AG04449 (cell line): ENCODE data around the gene SETBP1.

Source experiments
- CTCF ChIA-PET: fragments of 350-600 bp; formaldehyde crosslinking; extraction: SDS; loops from one replicate; lab custom pipeline; 2021; ENCODE audit warnings: antibody characterized with exemption; lab: Yijun Ruan, JAX
- POLR2A ChIA-PET: fragments of 400-600, 350-600 bp; formaldehyde crosslinking; extraction: SDS; loops from one replicate; lab custom pipeline; 2020; ENCODE audit warnings: antibody characterized with exemption, inconsistent platforms; lab: Yijun Ruan, JAX
- DNase-seq: peaks from one replicate; pipeline ENCODE4 v3.0.0-alpha.2; 2010; ENCODE audit warnings: low read depth, low spot score
- H3K4me3 ChIP-seq: 2 replicates; pipeline ENCODE4 v1.5.1; 2011; ENCODE audit warnings: low read depth, mild to moderate bottlenecking, control low read depth, low read length
- TF ChIP-seq, protein P1 (sequence below): IDR thresholded peaks from one replicate; pipeline ENCODE4 v1.5.1; 2011; ENCODE audit warnings: mild to moderate bottlenecking, moderate library complexity, low read length, control low read depth, inconsistent platforms; ENCODE audit not compliant: insufficient read depth; ENCODE audit errors: missing control alignments

SETBP1 gene

DNA sequence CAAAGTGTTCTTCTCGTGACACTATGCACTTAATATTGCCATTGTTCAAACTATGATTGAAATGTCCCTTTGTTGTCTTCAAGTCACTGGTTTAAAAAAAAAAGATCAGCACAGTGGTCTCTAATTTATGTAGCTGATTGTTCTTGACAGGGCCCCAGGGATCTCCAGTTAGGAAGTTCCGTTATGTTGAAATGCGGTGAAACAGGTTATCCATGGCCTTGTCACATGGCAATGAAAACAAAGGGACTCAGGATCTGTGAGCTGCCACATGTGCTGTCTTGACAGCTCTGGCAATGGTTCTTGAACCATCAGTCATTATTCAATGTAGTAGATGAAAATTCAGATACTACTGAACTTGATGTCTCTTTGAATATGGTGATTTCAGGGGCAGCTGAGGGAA is 147.4 kb downstream of the SETBP1 start:
- H3K4me3 ChIP-seq = no peak overlapping the region
- CTCF ChIA-PET = interaction anchor here (1.1 kb wide), 1 partner anchor 149 kb away, joined by 3 read pairs; no protein-coding TSS in a partner anchor
- no peak for DNase-seq
- POLR2A ChIA-PET = no interaction called here
- TF ChIP-seq, protein P1, sequence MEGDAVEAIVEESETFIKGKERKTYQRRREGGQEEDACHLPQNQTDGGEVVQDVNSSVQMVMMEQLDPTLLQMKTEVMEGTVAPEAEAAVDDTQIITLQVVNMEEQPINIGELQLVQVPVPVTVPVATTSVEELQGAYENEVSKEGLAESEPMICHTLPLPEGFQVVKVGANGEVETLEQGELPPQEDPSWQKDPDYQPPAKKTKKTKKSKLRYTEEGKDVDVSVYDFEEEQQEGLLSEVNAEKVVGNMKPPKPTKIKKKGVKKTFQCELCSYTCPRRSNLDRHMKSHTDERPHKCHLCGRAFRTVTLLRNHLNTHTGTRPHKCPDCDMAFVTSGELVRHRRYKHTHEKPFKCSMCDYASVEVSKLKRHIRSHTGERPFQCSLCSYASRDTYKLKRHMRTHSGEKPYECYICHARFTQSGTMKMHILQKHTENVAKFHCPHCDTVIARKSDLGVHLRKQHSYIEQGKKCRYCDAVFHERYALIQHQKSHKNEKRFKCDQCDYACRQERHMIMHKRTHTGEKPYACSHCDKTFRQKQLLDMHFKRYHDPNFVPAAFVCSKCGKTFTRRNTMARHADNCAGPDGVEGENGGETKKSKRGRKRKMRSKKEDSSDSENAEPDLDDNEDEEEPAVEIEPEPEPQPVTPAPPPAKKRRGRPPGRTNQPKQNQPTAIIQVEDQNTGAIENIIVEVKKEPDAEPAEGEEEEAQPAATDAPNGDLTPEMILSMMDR = no peak

- TF ChIP-seq, protein P1 = no peak
- POLR2A ChIA-PET = no interaction called here
Measured at GRCh38 chr18:44830581-44830980, 149.9 kb downstream of the SETBP1 start.

DNA sequence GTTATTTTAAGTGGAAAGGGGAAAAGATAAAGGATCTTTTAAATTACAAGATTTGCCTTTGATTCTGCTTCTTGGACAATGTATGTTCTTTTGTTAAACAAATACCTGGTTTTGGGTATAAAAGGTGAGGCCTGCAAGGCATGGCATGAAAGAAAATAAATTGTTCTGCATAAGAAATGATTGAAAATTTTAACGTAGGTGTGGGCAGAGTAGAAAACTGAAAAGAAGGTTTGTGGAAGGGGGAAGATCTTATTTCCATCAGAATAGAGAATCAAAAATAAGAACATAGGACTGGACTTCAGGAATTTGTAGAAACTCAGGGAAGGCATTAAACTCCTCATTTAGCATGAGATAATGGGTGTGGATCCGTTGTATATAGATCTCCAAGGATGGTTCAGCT is 153.1 kb downstream of the SETBP1 start:
- TF ChIP-seq, protein P1 = no peak
- CTCF ChIA-PET = no interaction called here
- no peak overlapping the region for H3K4me3 ChIP-seq
- POLR2A ChIA-PET = no interaction called here
- DNase-seq = no peak

More at GRCh38 chr18:44830581-44830980, 149.9 kb downstream of the SETBP1 start:
- DNase-seq = no peak
- CTCF ChIA-PET = no interaction called here
- H3K4me3 ChIP-seq = no peak overlapping the region

- TF ChIP-seq, protein P1 = no peak
- H3K4me3 ChIP-seq = no peak overlapping the region
- ChIA-PET CTCF (no interaction called here), POLR2A (no interaction called here)
- no peak for DNase-seq
Measured at GRCh38 chr18:44834867-44835469, 154.3 kb downstream of the SETBP1 start.

DNA sequence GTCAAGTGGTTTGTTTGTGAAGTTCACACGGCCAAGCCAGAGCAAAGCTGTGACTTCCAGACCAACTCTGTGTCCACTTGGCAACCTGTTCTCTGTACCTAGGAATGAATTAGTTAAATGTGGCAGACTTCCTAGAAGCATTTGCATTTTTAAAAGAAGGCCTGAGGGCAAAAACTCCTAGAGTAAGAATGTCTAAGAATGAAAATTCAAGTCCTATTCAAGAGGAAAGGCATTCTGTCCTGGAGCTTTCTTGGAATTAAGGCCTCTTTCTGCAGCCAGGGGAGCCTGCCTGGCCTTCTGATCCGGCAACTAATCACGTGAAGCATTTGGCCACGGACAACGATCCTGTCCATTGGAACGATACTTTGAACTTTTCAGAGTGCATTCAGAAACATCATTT is 155.0 kb downstream of the SETBP1 start:
- CTCF ChIA-PET = no interaction called here

DNA sequence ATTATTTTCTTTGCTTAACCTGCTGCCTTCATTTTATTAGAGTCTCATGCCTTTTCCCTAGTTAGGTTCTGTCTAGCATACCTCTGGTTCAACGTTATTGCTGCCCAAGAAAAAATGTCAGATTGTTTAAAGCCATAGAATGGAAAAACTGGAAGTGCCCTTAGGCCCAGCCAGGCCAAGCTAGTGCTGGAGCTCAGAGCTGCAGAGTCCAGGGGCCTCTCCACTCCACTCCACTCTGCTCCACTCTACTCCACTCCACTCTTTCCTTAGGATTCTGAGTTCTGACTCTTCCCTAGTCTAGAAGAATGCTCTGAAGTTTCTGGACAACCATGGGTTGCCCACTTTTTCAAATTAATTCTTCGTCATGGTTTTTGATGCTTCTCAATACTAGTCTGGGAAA is 155.6 kb downstream of the SETBP1 start:
- ChIA-PET CTCF (no interaction called here), POLR2A (no interaction called here)
- no peak overlapping the region for H3K4me3 ChIP-seq
- DNase-seq = no peak
- TF ChIP-seq, protein P1 = no peak

More for the DNA sequence above, 155.0 kb downstream of the SETBP1 start:
- no peak overlapping the region for H3K4me3 ChIP-seq
- TF ChIP-seq, protein P1 = no peak
- POLR2A ChIA-PET = no interaction called here
- DNase-seq = no peak
